Muscle layer of colon (tissue), 2 donors: ENCODE results near the gene SERTAD4.

ENCODE experiments used
- H3K27ac ChIP-seq: one replicate; pipeline ENCODE4 v1.7.0; 2013; ENCODE audit warnings: low read depth, mild to moderate bottlenecking, low read length, moderate library complexity
- H3K27me3 ChIP-seq, 2 donors: one replicate each; pipeline ENCODE4 v1.7.0; 2013; ENCODE audit warnings: low read length in 2 of 2, mild to moderate bottlenecking in 2 of 2; ENCODE audit not compliant: insufficient read depth in 2 of 2, control insufficient read depth in 1 of 2
- H3K36me3 ChIP-seq: one replicate; pipeline ENCODE4 v1.7.0; 2013; ENCODE audit warnings: mild to moderate bottlenecking, low read length; ENCODE audit not compliant: insufficient read depth
- H3K4me1 ChIP-seq: one replicate; pipeline ENCODE4 v1.7.0; 2013; ENCODE audit warnings: mild to moderate bottlenecking, low read length; ENCODE audit not compliant: insufficient read depth
- H3K4me3 ChIP-seq, 2 donors: one replicate each; pipeline ENCODE4 v1.7.0; 2013; ENCODE audit warnings: low read length in 2 of 2, low read depth in 1 of 2, mild to moderate bottlenecking in 1 of 2, moderate library complexity in 1 of 2
- H3K9ac ChIP-seq: one replicate; pipeline ENCODE4 v1.7.0; 2013; ENCODE audit warnings: low read length
- H3K9me3 ChIP-seq: one replicate; pipeline ENCODE4 v1.7.0; 2013; ENCODE audit warnings: mild to moderate bottlenecking, low read length
- donor health status: abdominal sarcoma.
- donor health status: Adenocarcinoma of cecum.

The SERTAD4 gene

DNA sequence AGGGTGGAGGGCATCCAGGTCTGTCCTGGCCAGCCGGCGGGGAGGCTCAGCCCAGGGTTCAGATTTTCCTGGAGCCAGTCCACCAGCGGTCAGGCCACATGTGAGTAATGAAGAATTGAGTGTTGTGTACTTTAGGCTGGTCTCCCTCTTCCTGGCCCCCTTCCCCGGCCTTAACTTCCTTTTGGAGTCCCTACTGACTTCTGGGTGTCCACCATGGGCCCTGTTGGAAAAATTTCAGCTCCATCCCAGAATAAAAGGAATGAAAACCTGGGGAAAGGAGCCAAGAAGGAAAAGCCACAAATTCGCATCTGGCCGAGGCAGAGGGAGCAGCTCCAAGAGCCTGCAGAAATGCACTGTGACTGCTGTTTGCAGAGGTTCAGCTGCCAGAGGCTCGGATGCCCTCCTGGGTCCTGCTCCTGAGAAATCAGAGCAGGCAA, 60.6 kb downstream of the SERTAD4 start:
- Histone ChIP-seq H3K4me1 (peaks cover 39% of the 10 kb centered on the region), H3K9me3 (no peaks in the 10 kb centered on the region), H3K27ac (peak overlapping the region; percentile 77), H3K9ac (peak overlapping the region; percentile 55), H3K4me3 (peak overlapping the region; percentile 47 to 68), H3K36me3 (no peaks in the 10 kb centered on the region), H3K27me3 (no peaks in the 10 kb centered on the region)

DNA sequence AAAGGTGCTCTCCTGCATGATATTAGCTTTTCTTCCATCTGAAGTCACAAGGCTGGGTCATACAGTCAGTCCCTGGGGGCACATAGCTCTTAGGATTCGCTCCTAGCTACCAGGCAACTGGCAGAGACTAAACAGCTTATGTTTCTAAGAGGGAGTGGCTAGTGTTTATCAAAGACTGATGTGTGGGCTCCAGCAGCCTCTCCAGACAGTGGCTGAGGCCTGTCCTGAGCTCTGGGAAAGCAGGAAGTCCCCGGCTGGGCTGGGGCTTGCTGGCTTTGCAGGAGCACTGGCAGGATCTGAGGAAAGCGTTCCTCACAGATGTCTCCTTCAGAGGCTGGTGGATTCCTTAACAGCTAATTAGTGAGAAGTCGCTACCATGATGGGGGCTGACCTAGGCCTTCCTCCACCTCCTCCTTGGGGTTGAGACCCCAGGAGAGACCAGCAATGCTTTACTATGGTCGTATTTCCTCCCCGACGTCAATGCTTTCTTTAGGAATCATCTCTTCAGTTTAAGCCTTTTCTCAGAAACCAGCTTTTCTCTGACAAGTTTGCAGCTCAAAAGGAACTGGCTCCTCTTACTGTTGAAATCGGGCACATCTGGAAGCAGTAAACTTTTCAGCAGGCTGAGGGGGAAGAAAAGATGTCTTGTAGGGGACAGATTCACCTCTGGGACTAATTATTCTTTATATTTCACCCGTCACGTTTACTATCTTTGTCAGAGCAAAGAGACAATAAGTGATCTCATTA, 62.6 kb downstream of the SERTAD4 start:
- H3K4me3 ChIP-seq, result no peak overlapping the region
- no peaks in the 10 kb centered on the region for H3K36me3 ChIP-seq
- H3K27ac ChIP-seq, result peak overlapping the region; percentile 47
- no peaks in the 10 kb centered on the region for H3K27me3 ChIP-seq
- peaks cover 39% of the 10 kb centered on the region for H3K4me1 ChIP-seq
- H3K9ac ChIP-seq, result no peak overlapping the region
- H3K9me3 ChIP-seq, result no peaks in the 10 kb centered on the region
